IMR-90 (cell line): ENCODE results near the gene PPP3CA. TPM values are rescaled to one million over a fixed set of nuclear protein-coding genes. Genes with fewer than 3 reads are reported as not detected.

Experiments
- ATAC-seq: fragments of 200-7000 bp; cut with Tn5 transposase; 2 replicates; pipeline ENCODE4 v1.9.1; 2020; ENCODE audit warnings: low read depth, mild to moderate bottlenecking, moderate library complexity
- BruUV-seq: library from RNA; stranded (reverse); fragments of 400-500 nt; replicated peaks from 2 replicates; lab custom pipeline; 2021; lab: Mats Ljungman, UMichigan
- CTCF ChIA-PET: fragments of 300-600 bp; formaldehyde crosslinking; extraction: SDS; loops from one replicate; lab custom pipeline; 2021; ENCODE audit warnings: antibody characterized with exemption; lab: Yijun Ruan, JAX
- POLR2A ChIA-PET: fragments of 300-600 bp; sonication (Branson Sonifier 250); formaldehyde crosslinking; loops from one replicate; lab custom pipeline; 2022; ENCODE audit warnings: antibody characterized with exemption; ENCODE audit not compliant: unreplicated experiment; lab: Charles Lee
- DNase-seq: peaks from one replicate; pipeline ENCODE4 v3.0.0; 2013
- H2AFZ ChIP-seq: replicated peaks from 2 replicates; pipeline ENCODE3; 2013; ENCODE audit warnings: low read length, mild to moderate bottlenecking; ENCODE audit not compliant: poor library complexity
- H2AK5ac ChIP-seq: 2 replicates; pipeline ENCODE4 v1.6.1; 2013; ENCODE audit warnings: low read depth, low read length, inconsistent platforms
- H2AK9ac ChIP-seq: replicated peaks from 2 replicates; pipeline ENCODE3; 2013; ENCODE audit warnings: mild to moderate bottlenecking, low read depth, low read length, moderate library complexity; ENCODE audit not compliant: poor library complexity
- H2BK120ac ChIP-seq: 2 replicates; pipeline ENCODE4 v1.6.1; 2013; ENCODE audit warnings: low read depth, low read length, inconsistent platforms
- H2BK15ac ChIP-seq: 3 replicates; pipeline ENCODE4 v1.6.1; 2013; ENCODE audit warnings: low read depth, low read length, inconsistent platforms
- H2BK20ac ChIP-seq: 2 replicates; pipeline ENCODE4 v1.6.1; 2013; ENCODE audit warnings: low read depth, mild to moderate bottlenecking, inconsistent platforms, low read length, moderate library complexity
- H2BK5ac ChIP-seq: 2 replicates; pipeline ENCODE4 v1.6.1; 2013; ENCODE audit warnings: mild to moderate bottlenecking, low read depth, low read length, inconsistent platforms; ENCODE audit not compliant: poor library complexity, severe bottlenecking
- H3K14ac ChIP-seq: replicated peaks from 2 replicates; pipeline ENCODE4 v1.6.1; 2013; ENCODE audit warnings: low read depth, low read length, inconsistent platforms
- H3K18ac ChIP-seq: 2 replicates; pipeline ENCODE4 v1.6.1; 2013; ENCODE audit warnings: low read depth, low read length, control low read depth
- H3K23ac ChIP-seq: 2 replicates; pipeline ENCODE4 v1.6.1; 2013; ENCODE audit warnings: low read depth, low read length, inconsistent platforms
- H3K27ac ChIP-seq: 2 replicates; pipeline ENCODE4 v1.5.1; 2013; ENCODE audit warnings: mild to moderate bottlenecking, control low read depth, low read length; ENCODE audit not compliant: insufficient read depth
- H3K27me3 ChIP-seq: 2 replicates; pipeline ENCODE4 v1.6.1; 2013; ENCODE audit warnings: low read length; ENCODE audit not compliant: control insufficient read depth, insufficient read depth
- H3K36me3 ChIP-seq: 2 replicates; pipeline ENCODE4 v1.6.1; 2013; ENCODE audit warnings: low read length, mixed read lengths; ENCODE audit not compliant: control insufficient read depth, insufficient read depth
- H3K4ac ChIP-seq: 2 replicates; pipeline ENCODE4 v1.6.1; 2013; ENCODE audit warnings: low read depth, low read length, inconsistent platforms
- H3K4me1 ChIP-seq: 2 replicates; pipeline ENCODE4 v1.6.1; 2013; ENCODE audit warnings: low read length, mixed read lengths; ENCODE audit not compliant: control insufficient read depth, insufficient read depth
- H3K4me2 ChIP-seq: 2 replicates; pipeline ENCODE4 v1.6.1; 2013; ENCODE audit warnings: low read depth, mild to moderate bottlenecking, control low read depth, low read length, moderate library complexity
- H3K4me3 ChIP-seq: 2 replicates; pipeline ENCODE4 v1.5.1; 2013; ENCODE audit warnings: low read depth, mild to moderate bottlenecking, control low read depth, low read length, moderate library complexity; ENCODE audit not compliant: insufficient read depth
- H3K56ac ChIP-seq: 2 replicates; pipeline ENCODE4 v1.6.1; 2013; ENCODE audit warnings: low read length, inconsistent platforms; ENCODE audit not compliant: insufficient read depth; ENCODE audit errors: extremely low read depth
- H3K79me1 ChIP-seq, 2 experiments: 2 replicates each; pipeline ENCODE4 v1.6.1; 2013; ENCODE audit warnings: low read length in 2 of 2, inconsistent platforms in 1 of 2, low read depth in 1 of 2
- H3K9ac ChIP-seq: 2 replicates; pipeline ENCODE4 v1.6.1; 2013; ENCODE audit warnings: low read depth, low read length, control low read depth
- H3K9me1 ChIP-seq: 2 replicates; pipeline ENCODE4 v1.6.1; 2013; ENCODE audit warnings: low read length, inconsistent platforms; ENCODE audit not compliant: insufficient read depth
- H3K9me3 ChIP-seq: 2 replicates; pipeline ENCODE4 v1.6.1; 2013; ENCODE audit warnings: low read length; ENCODE audit not compliant: control insufficient read depth, insufficient read depth
- H4K20me1 ChIP-seq: 2 replicates; pipeline ENCODE4 v1.6.1; 2013; ENCODE audit warnings: low read length, inconsistent platforms; ENCODE audit not compliant: insufficient read depth
- H4K5ac ChIP-seq: 2 replicates; pipeline ENCODE4 v1.6.1; 2013; ENCODE audit warnings: mild to moderate bottlenecking, low read depth, low read length, control low read depth
- H4K8ac ChIP-seq, 2 experiments: 2 replicates each; pipeline ENCODE4 v1.6.1; 2013; ENCODE audit warnings: low read depth in 2 of 2, low read length in 2 of 2, control low read depth in 1 of 2, inconsistent platforms in 1 of 2
- H4K91ac ChIP-seq: 2 replicates; pipeline ENCODE4 v1.6.1; 2013; ENCODE audit warnings: low read depth, low read length, inconsistent platforms; ENCODE audit not compliant: insufficient read depth
- BHLHE40 ChIP-seq: fragments of 150-350 bp; IDR thresholded peaks from 2 replicates; pipeline ENCODE4 v1.6.1; 2016; ENCODE audit warnings: mild to moderate bottlenecking, low read depth, low read length
- CEBPB ChIP-seq: IDR thresholded peaks from 2 replicates; pipeline ENCODE4 v1.6.1; 2012; ENCODE audit warnings: low read depth, low read length, improper control_type of control experiment
- CHD1 ChIP-seq: IDR thresholded peaks from 2 replicates; pipeline ENCODE4 v1.6.1; 2012; ENCODE audit warnings: low read depth, low read length, improper control_type of control experiment
- CTCF ChIP-seq: conservative IDR thresholded peaks from 2 replicates; pipeline ENCODE4 v1.5.1; 2012; ENCODE audit warnings: mild to moderate bottlenecking, low read depth, low read length, improper control_type of control experiment
- ELK1 ChIP-seq: fragments of 150-350 bp; IDR thresholded peaks from 2 replicates; pipeline ENCODE4 v1.6.1; 2016; ENCODE audit warnings: low read depth, mild to moderate bottlenecking, low read length, moderate library complexity, borderline replicate concordance
- FOS ChIP-seq: fragments of 150-350 bp; IDR thresholded peaks from 2 replicates; pipeline ENCODE4 v1.6.1; 2016; ENCODE audit warnings: low read depth, low read length
- MAFK ChIP-seq: IDR thresholded peaks from 2 replicates; pipeline ENCODE4 v1.6.1; 2012; ENCODE audit warnings: low read depth, low read length, improper control_type of control experiment
- MAZ ChIP-seq: IDR thresholded peaks from 2 replicates; pipeline ENCODE4 v1.6.1; 2012; ENCODE audit warnings: low read depth, mild to moderate bottlenecking, low read length, improper control_type of control experiment, moderate library complexity, borderline replicate concordance
- MXI1 ChIP-seq: IDR thresholded peaks from 2 replicates; pipeline ENCODE4 v1.6.1; 2012; ENCODE audit warnings: low read depth, mild to moderate bottlenecking, low read length, moderate library complexity, borderline replicate concordance
- POLR2A ChIP-seq: IDR thresholded peaks from 2 replicates; pipeline ENCODE4 v1.6.1; 2012; ENCODE audit warnings: mild to moderate bottlenecking, low read depth, low read length
- RAD21 ChIP-seq: IDR thresholded peaks from 2 replicates; pipeline ENCODE4 v1.6.1; 2012; ENCODE audit warnings: low read length, improper control_type of control experiment
- RCOR1 ChIP-seq: IDR thresholded peaks from 2 replicates; pipeline ENCODE4 v1.6.1; 2012; ENCODE audit warnings: mild to moderate bottlenecking, low read length, improper control_type of control experiment; ENCODE audit not compliant: insufficient replicate concordance
- RFX5 ChIP-seq: IDR thresholded peaks from 2 replicates; pipeline ENCODE4 v1.8.0; 2012; ENCODE audit warnings: low read depth, mild to moderate bottlenecking, low read length, moderate library complexity
- SMC3 ChIP-seq: fragments of 150-350 bp; IDR thresholded peaks from 2 replicates; pipeline ENCODE4 v1.6.1; 2016; ENCODE audit warnings: low read depth, mild to moderate bottlenecking, antibody characterized with exemption, low read length, moderate library complexity
- USF2 ChIP-seq: fragments of 150-350 bp; IDR thresholded peaks from 2 replicates; pipeline ENCODE4 v1.6.1; 2017; ENCODE audit warnings: mild to moderate bottlenecking, antibody characterized with exemption, low read length, low read depth
- WGBS, 2 experiments: methylation state at CpG; one replicate each; pipeline versions ENCODE4 v1.1.5 to v1.1.7; 2013; ENCODE audit warnings: missing lambda C conversion rate in 2 of 2; ENCODE audit not compliant: insufficient read length in 1 of 2; ENCODE audit errors: extremely low coverage in 2 of 2; 5-methylcytosine and 5-hydroxymethylcytosine counted together
- dilution Hi-C: fragments of 300-500 bp; cut with HindIII; formaldehyde crosslinking; loops from one replicate; pipeline ENCODE4 v1.14.3; 2018; ENCODE audit warnings: low sequenced_read_pairs; ENCODE audit not compliant: unreplicated experiment
- in situ Hi-C: fragments of 300-500 bp; cut with MboI; formaldehyde crosslinking; loops from 3 replicates; pipeline ENCODE4 v1.14.3; 2019; ENCODE audit warnings: low sequenced_read_pairs, inconsistent platforms, mixed read lengths
- intact Hi-C: fragments of 100-400 bp; cut with micrococcal nuclease; formaldehyde crosslinking; loops from 2 replicates; pipeline ENCODE4 v1.10.0; 2022
- polyA plus RNA-seq, 3 experiments: library from polyadenylated mRNA; depleted of rRNA; stranded (reverse); fragments of >200 nt; gene quantifications; 2 replicates each; pipeline ENCODE4 v1.2.3, GENCODE V29; 2012; ENCODE audit warnings: low replicate concordance in 1 of 3
- total RNA-seq: library from RNA; depleted of rRNA; stranded (reverse); fragments of >200 nt; gene quantifications from 2 replicates; pipeline ENCODE4 v1.2.3, GENCODE V29; 2012

PPP3CA gene
- total and polyA plus RNA-seq, 2 of the 4 experiments (the other 2 are of a cell fraction) = 14.5 to 48.6 TPM

GRCh38 chr4:101172369-101172768, 175.0 kb downstream of the PPP3CA start:
- dilution Hi-C loops = no loop called here
- Histone ChIP-seq H3K9ac (no peak overlapping the region), H3K9me3 (no peaks in the 10 kb centered on the region), H2BK15ac (no peak overlapping the region), H3K4ac (no peak overlapping the region), H4K5ac (no peak overlapping the region), H3K4me3 (no peak overlapping the region), H4K20me1 (peaks cover 5% of the 10 kb centered on the region; the same call in 1 of the 2 replicates), H2BK5ac (no peak overlapping the region), H3K56ac (no peak overlapping the region), H4K8ac (no peak overlapping the region), H3K27ac (no peak overlapping the region), H3K36me3 (no peaks in the 10 kb centered on the region), H2AK5ac (no peak overlapping the region), H3K4me1 (no peaks in the 10 kb centered on the region; the same call in none of the 2 replicates), H3K27me3 (no peaks in the 10 kb centered on the region), H3K18ac (no peak overlapping the region), H3K23ac (no peak overlapping the region), H3K4me2 (no peak overlapping the region), H3K14ac (no peak overlapping the region), H2AFZ (no peak overlapping the region), H4K91ac (no peak overlapping the region), H3K79me1 (peaks cover 13 to 32% of the 10 kb centered on the region in 2 experiments), H2BK20ac (peak overlapping the region; percentile 34; the same call in 1 of the 2 replicates), H2AK9ac (no peak overlapping the region), H3K9me1 (peaks cover 8% of the 10 kb centered on the region; the same call in 1 of the 2 replicates), H2BK120ac (no peak overlapping the region)
- DNase-seq = no peak
- ChIA-PET POLR2A (no interaction called here), CTCF (no interaction called here)
- no CpG with 5 or more reads among the region's 1 CpG for WGBS, 2 experiments
- intact Hi-C loops = loop anchor here (10.0 kb wide), 1 partner anchor 1092 kb away; no protein-coding TSS in a partner anchor
- in situ Hi-C loops = loop anchor here (25.0 kb wide), 1 partner anchor 565 kb away; no protein-coding TSS in a partner anchor
- no peak for ATAC-seq
- TF ChIP-seq CEBPB (no peak), RCOR1 (no peak), MAFK (no peak), CHD1 (no peak), RFX5 (no peak), SMC3 (no peak), POLR2A (no peak), RAD21 (no peak), BHLHE40 (no peak), ELK1 (no peak), MXI1 (no peak), CTCF (no peak), USF2 (no peak), MAZ (no peak), FOS (no peak)
- no TSS peak for BruUV-seq
